ENCODE results near the gene TNS1.

- TF ChIP-seq KDM1A (IDR thresholded peaks at IDR 0.05; ENCODE audit: borderline replicate concordance) (no peak), BRCA1 (IDR thresholded peaks at IDR 0.05; ENCODE audit: low read depth, low read length) (no peak), EP300 (IDR thresholded peaks at IDR 0.05; ENCODE audit: borderline replicate concordance in 1 of 2, control insufficient read depth in 1 of 2, low read depth in 2 of 2, low read length in 2 of 2) (no peak), ATF2 (IDR thresholded peaks at IDR 0.05; ENCODE audit: low read length) (no peak), POLR2A (IDR thresholded peaks at IDR 0.05; ENCODE audit: low read depth, low read length) (no peak), SREBF2 (IDR thresholded peaks at IDR 0.05; ENCODE audit: low read length) (no peak), CHD1 (IDR thresholded peaks at IDR 0.05; ENCODE audit: low read depth, low read length) (no peak), NFYB (IDR thresholded peaks at IDR 0.05; ENCODE audit: insufficient read depth, low read depth, low read length) (no peak), MXI1 (IDR thresholded peaks at IDR 0.05; ENCODE audit: low read depth, low read length) (no peak), GABPA (IDR thresholded peaks at IDR 0.05; ENCODE audit: low read depth) (no peak), ASH2L (IDR thresholded peaks at IDR 0.05; ENCODE audit: borderline replicate concordance, low read depth) (no peak), SIX5 (IDR thresholded peaks at IDR 0.05; ENCODE audit: low read depth, low read length, severe bottlenecking) (no peak)
Measured at GRCh38 chr2:217939629-217940245, 63.1 kb downstream of the TNS1 start.
